C4-2B (cell line): Measurements from ENCODE around the gene GFPT2.

ENCODE experiments used
- ZFX ChIP-seq: fragments of 450-650 bp; IDR thresholded peaks from 2 replicates; pipeline ENCODE4 v1.6.1; 2017
- TF ChIP-seq, protein P1 (sequence below): fragments of 450-650 bp; conservative IDR thresholded peaks from 2 replicates; pipeline ENCODE4 v1.5.1; 2017; ENCODE audit warnings: mild to moderate bottlenecking

- TF ChIP-seq, protein P1, sequence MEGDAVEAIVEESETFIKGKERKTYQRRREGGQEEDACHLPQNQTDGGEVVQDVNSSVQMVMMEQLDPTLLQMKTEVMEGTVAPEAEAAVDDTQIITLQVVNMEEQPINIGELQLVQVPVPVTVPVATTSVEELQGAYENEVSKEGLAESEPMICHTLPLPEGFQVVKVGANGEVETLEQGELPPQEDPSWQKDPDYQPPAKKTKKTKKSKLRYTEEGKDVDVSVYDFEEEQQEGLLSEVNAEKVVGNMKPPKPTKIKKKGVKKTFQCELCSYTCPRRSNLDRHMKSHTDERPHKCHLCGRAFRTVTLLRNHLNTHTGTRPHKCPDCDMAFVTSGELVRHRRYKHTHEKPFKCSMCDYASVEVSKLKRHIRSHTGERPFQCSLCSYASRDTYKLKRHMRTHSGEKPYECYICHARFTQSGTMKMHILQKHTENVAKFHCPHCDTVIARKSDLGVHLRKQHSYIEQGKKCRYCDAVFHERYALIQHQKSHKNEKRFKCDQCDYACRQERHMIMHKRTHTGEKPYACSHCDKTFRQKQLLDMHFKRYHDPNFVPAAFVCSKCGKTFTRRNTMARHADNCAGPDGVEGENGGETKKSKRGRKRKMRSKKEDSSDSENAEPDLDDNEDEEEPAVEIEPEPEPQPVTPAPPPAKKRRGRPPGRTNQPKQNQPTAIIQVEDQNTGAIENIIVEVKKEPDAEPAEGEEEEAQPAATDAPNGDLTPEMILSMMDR, result no peak
- TF ChIP-seq ZFX, result no peak
These were observed 5.0 kb upstream of the GFPT2 start for GRCh38 chr5:180358179-180358578.
